Uterus (tissue), 2 donors: ENCODE results near the gene TSPAN6.

Experiments used
- CTCF ChIP-seq, 4 experiments: fragments of 200-600 bp in 2 of 4; fragments of 450-650 bp in 2 of 4; sonication (generic) in 2 of 4; IDR thresholded peaks; one replicate each; pipeline ENCODE4 v1.5.1; 2016 to 2019; ENCODE audit warnings: antibody characterized with exemption in 4 of 4, mild to moderate bottlenecking in 2 of 4, moderate library complexity in 1 of 4
- POLR2A ChIP-seq, 2 donors: fragments of 450-650 bp; IDR thresholded peaks; one replicate each; pipeline ENCODE4 v1.6.1; 2016; ENCODE audit warnings: antibody characterized with exemption in 2 of 2, mild to moderate bottlenecking in 1 of 2, moderate library complexity in 1 of 2

DNA sequence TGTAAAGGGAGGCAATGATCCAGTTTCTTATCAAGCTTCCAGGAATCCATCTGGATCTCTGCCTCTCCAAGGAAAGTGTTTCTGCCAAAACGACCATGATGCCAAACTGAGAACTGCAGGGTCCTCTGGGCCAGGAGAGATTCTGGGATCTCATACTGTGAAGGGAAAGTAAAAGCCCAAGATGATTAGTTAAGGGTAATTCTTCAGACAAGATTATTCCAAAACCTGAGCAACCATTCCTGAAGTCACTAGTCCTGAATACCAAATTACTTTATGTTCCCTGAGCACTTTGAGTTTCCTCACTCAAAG, 49.3 kb upstream of the TSPAN6 start:
- no peak for TF ChIP-seq CTCF (IDR thresholded peaks at IDR 0.05)
- no peak for TF ChIP-seq POLR2A (IDR thresholded peaks at IDR 0.05)
